ENCODE measurements around the gene CPAMD8. TPM values are rescaled to one million over a fixed set of nuclear protein-coding genes. Genes with fewer than 3 reads are reported as not detected.

CPAMD8 gene
- total and polyA plus RNA-seq, 9 of the 15 experiments (the other 6 are each of a cell fraction or from before 2014, with no cell fraction given) = 0.20 to 2.1 (median 1.3) TPM

DNA sequence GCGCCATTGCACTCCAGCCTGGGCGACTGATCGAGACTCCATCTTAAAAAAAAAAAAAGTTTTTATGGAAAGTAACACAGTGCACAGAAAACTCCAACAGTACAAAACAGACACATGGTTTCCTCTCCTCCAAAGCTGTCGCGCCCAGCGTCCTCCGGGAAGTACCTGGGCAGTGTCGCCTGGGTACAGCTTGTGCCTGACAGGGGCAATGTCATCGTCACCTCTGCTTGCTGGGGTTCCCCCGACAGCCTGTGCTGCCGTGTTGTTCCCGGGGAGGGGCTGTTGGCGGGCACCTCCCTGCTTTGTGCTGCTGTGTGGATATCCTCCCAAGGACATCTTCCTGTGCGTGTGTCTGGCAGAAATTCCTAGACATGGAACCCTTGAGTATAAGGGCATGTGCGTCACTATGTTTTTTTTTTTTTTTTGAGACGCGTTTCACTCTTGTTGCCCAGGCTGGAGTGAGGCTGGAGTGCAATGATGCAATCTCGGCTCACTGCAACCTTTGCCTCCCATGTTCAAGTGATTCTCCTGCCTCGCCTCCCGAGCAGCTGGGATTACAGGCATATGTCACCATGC, 140.2 kb downstream of the CPAMD8 start (continued):
- 0 out of 4 replicates have a peak, but pooled peaks of 1 of the 2 experiments have one; percentile 17 for TF ChIP-seq RCOR1 (IDR thresholded peaks at IDR 0.05; ENCODE audit: borderline replicate concordance in 1 of 2, low read depth in 2 of 2, low read length in 2 of 2)
- TF ChIP-seq ZSCAN32 (CRISPR knock-in tag; IDR thresholded peaks at IDR 0.05) = 0 out of 2 replicates have a peak, but pooled peaks have one; percentile 28
- no peak for TF ChIP-seq ZNF212 (CRISPR knock-in tag; IDR thresholded peaks at IDR 0.05)
- TF ChIP-seq ZNF778 (CRISPR knock-in tag; IDR thresholded peaks at IDR 0.05) = no peak
- TF ChIP-seq, protein P1, sequence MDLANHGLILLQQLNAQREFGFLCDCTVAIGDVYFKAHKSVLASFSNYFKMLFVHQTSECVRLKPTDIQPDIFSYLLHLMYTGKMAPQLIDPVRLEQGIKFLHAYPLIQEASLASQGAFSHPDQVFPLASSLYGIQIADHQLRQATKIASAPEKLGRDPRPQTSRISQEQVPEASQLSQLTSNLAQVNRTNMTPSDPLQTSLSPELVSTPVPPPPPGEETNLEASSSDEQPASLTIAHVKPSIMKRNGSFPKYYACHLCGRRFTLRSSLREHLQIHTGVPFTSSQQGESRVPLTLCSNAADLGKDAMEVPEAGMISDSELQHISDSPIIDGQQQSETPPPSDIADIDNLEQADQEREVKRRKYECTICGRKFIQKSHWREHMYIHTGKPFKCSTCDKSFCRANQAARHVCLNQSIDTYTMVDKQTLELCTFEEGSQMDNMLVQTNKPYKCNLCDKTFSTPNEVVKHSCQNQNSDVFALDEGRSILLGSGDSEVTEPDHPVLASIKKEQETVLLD (IDR thresholded peaks at IDR 0.05) = no peak
- TF ChIP-seq, protein P2, sequence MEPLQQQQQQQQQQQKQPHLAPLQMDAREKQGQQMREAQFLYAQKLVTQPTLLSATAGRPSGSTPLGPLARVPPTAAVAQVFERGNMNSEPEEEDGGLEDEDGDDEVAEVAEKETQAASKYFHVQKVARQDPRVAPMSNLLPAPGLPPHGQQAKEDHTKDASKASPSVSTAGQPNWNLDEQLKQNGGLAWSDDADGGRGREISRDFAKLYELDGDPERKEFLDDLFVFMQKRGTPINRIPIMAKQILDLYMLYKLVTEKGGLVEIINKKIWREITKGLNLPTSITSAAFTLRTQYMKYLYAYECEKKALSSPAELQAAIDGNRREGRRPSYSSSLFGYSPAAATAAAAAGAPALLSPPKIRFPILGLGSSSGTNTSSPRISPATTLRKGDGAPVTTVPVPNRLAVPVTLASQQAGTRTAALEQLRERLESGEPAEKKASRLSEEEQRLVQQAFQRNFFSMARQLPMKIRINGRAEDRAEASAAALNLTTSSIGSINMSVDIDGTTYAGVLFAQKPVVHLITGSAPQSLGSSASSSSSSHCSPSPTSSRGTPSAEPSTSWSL (CRISPR knock-in tag; IDR thresholded peaks at IDR 0.05; ENCODE audit: borderline replicate concordance) = no peak
- TF ChIP-seq ZKSCAN1 (IDR thresholded peaks at IDR 0.05; ENCODE audit: low read depth, low read length) = no peak
- TF ChIP-seq, protein P3, sequence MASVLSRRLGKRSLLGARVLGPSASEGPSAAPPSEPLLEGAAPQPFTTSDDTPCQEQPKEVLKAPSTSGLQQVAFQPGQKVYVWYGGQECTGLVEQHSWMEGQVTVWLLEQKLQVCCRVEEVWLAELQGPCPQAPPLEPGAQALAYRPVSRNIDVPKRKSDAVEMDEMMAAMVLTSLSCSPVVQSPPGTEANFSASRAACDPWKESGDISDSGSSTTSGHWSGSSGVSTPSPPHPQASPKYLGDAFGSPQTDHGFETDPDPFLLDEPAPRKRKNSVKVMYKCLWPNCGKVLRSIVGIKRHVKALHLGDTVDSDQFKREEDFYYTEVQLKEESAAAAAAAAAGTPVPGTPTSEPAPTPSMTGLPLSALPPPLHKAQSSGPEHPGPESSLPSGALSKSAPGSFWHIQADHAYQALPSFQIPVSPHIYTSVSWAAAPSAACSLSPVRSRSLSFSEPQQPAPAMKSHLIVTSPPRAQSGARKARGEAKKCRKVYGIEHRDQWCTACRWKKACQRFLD (CRISPR knock-in tag; IDR thresholded peaks at IDR 0.05) = peak; percentile 38; the same call in 1 of the 2 replicates
- TF ChIP-seq, protein P4, sequence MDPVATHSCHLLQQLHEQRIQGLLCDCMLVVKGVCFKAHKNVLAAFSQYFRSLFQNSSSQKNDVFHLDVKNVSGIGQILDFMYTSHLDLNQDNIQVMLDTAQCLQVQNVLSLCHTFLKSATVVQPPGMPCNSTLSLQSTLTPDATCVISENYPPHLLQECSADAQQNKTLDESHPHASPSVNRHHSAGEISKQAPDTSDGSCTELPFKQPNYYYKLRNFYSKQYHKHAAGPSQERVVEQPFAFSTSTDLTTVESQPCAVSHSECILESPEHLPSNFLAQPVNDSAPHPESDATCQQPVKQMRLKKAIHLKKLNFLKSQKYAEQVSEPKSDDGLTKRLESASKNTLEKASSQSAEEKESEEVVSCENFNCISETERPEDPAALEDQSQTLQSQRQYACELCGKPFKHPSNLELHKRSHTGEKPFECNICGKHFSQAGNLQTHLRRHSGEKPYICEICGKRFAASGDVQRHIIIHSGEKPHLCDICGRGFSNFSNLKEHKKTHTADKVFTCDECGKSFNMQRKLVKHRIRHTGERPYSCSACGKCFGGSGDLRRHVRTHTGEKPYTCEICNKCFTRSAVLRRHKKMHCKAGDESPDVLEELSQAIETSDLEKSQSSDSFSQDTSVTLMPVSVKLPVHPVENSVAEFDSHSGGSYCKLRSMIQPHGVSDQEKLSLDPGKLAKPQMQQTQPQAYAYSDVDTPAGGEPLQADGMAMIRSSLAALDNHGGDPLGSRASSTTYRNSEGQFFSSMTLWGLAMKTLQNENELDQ (CRISPR knock-in tag; IDR thresholded peaks at IDR 0.05; ENCODE audit: borderline replicate concordance) = no peak
- TF ChIP-seq PHB2 (IDR thresholded peaks at IDR 0.05; ENCODE audit: low read depth) = no peak
- no peak for TF ChIP-seq PHF21A (IDR thresholded peaks at IDR 0.05; ENCODE audit: borderline replicate concordance, low read depth)
- TF ChIP-seq ELF1 (tag; IDR thresholded peaks at IDR 0.05) = no peak
- peak; percentile 50 for TF ChIP-seq EP400 (IDR thresholded peaks at IDR 0.05)
- TF ChIP-seq ZNF584 (CRISPR knock-in tag; IDR thresholded peaks at IDR 0.05; ENCODE audit: low read depth) = no peak; the same call in 1 of the 2 replicates
- TF ChIP-seq ZNF589 (CRISPR knock-in tag; IDR thresholded peaks at IDR 0.05; ENCODE audit: low read depth) = peak; percentile 72
- no peak for TF ChIP-seq THRAP3 (IDR thresholded peaks at IDR 0.05; ENCODE audit: borderline replicate concordance)
- TF ChIP-seq ZNF644 (tag; IDR thresholded peaks at IDR 0.05; ENCODE audit: low read depth) = no peak
- TF ChIP-seq, protein P5, sequence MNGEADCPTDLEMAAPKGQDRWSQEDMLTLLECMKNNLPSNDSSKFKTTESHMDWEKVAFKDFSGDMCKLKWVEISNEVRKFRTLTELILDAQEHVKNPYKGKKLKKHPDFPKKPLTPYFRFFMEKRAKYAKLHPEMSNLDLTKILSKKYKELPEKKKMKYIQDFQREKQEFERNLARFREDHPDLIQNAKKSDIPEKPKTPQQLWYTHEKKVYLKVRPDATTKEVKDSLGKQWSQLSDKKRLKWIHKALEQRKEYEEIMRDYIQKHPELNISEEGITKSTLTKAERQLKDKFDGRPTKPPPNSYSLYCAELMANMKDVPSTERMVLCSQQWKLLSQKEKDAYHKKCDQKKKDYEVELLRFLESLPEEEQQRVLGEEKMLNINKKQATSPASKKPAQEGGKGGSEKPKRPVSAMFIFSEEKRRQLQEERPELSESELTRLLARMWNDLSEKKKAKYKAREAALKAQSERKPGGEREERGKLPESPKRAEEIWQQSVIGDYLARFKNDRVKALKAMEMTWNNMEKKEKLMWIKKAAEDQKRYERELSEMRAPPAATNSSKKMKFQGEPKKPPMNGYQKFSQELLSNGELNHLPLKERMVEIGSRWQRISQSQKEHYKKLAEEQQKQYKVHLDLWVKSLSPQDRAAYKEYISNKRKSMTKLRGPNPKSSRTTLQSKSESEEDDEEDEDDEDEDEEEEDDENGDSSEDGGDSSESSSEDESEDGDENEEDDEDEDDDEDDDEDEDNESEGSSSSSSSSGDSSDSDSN (IDR thresholded peaks at IDR 0.05; ENCODE audit: borderline replicate concordance in 1 of 2, low read depth in 2 of 2, low read length in 2 of 2) = no peak
